SH-SY5Y (cell line): ENCODE measurements around the gene BANP.

Source experiments
- GATA2 ChIP-seq: IDR thresholded peaks from 2 replicates; pipeline ENCODE4 v1.6.1; 2011; ENCODE audit warnings: mild to moderate bottlenecking, low read depth, low read length
- GATA3 ChIP-seq: IDR thresholded peaks from 2 replicates; pipeline ENCODE4 v1.6.1; 2011; ENCODE audit warnings: low read depth, mild to moderate bottlenecking, low read length, moderate library complexity

The BANP gene

GRCh38 chr16:87979352-87979751 is 28.1 kb downstream of the BANP start:
- TF ChIP-seq GATA3 (no peak), GATA2 (no peak)

- TF ChIP-seq GATA3: no peak
- TF ChIP-seq GATA2: no peak
Observed at GRCh38 chr16:87982581-87983041, 31.4 kb downstream of the BANP start.

- TF ChIP-seq GATA2 (no peak), GATA3 (no peak)
Observed at GRCh38 chr16:87984632-87985267, 33.5 kb downstream of the BANP start.

GRCh38 chr16:87993901-87994300 is 42.7 kb downstream of the BANP start:
- TF ChIP-seq GATA3: no peak
- TF ChIP-seq GATA2: no peak

GRCh38 chr16:87995644-87996043 is 44.4 kb downstream of the BANP start:
- TF ChIP-seq GATA2 (no peak), GATA3 (no peak)

GRCh38 chr16:87996962-87997880 is 46.0 kb downstream of the BANP start:
- TF ChIP-seq GATA3 (no peak), GATA2 (no peak)

- TF ChIP-seq GATA2 (no peak), GATA3 (no peak)
Observed at GRCh38 chr16:88002211-88002610, 51.0 kb downstream of the BANP start.

- no peak for TF ChIP-seq GATA3
- TF ChIP-seq GATA2: no peak
Observed at GRCh38 chr16:88002749-88003148, 51.5 kb downstream of the BANP start.

GRCh38 chr16:88003316-88003715 is 52.1 kb downstream of the BANP start:
- TF ChIP-seq GATA2: no peak

- no peak for TF ChIP-seq GATA3
- no peak for TF ChIP-seq GATA2
Observed at GRCh38 chr16:88003736-88004135, 52.5 kb downstream of the BANP start.

GRCh38 chr16:88004391-88004790 is 53.2 kb downstream of the BANP start:
- no peak for TF ChIP-seq GATA3

- TF ChIP-seq GATA2: no peak
- TF ChIP-seq GATA3: no peak
Observed at GRCh38 chr16:88005181-88005581, 53.9 kb downstream of the BANP start.

GRCh38 chr16:88005968-88006367 is 54.7 kb downstream of the BANP start:
- TF ChIP-seq GATA2 (no peak), GATA3 (no peak)

- no peak for TF ChIP-seq GATA3
- TF ChIP-seq GATA2: no peak
Observed at GRCh38 chr16:88007321-88007731, 56.1 kb downstream of the BANP start.

GRCh38 chr16:88008840-88009239 is 57.6 kb downstream of the BANP start:
- TF ChIP-seq GATA2 (no peak), GATA3 (no peak)
